ENCODE measurements around the gene MYOM3.

Gene MYOM3

DNA sequence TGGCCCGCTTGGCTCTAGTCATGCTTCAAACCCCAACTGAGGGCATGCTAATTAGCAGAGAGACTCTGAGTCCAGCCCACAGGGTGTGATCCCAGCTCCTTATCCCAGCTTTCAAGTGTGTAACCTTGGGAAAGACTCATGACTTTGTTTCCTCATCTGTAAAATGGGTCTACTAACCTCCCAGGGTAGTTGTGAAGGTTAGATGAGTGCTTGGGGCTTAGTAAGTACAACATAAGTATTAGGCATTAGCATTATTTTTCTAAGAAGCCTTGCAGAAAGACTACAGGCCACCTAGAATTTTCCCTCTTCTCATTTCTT, 2.8 kb downstream of the MYOM3 start:
- Histone ChIP-seq H3K27me3 (ENCODE audit: control insufficient read depth, low read length) (peaks cover 20% of the 10 kb centered on the region), H3K79me2 (ENCODE audit: control insufficient read depth, low read length) (no peaks in the 10 kb centered on the region), H3K36me3 (ENCODE audit: control insufficient read depth, low read length) (no peaks in the 10 kb centered on the region), H3K4me1 (ENCODE audit: control insufficient read depth, low read length) (no peaks in the 10 kb centered on the region), H3K9me3 (ENCODE audit: control insufficient read depth, insufficient read depth, low read length) (no peaks in the 10 kb centered on the region), H3K27ac (ENCODE audit: low read depth, low read length) (no peak overlapping the region), H3K4me2 (ENCODE audit: low read length) (no peak overlapping the region), H3K9me2 (replicated peaks; ENCODE audit: control insufficient read depth, low read length) (no peaks in the 10 kb centered on the region), H4K20me1 (ENCODE audit: control insufficient read depth, insufficient read depth, low read depth, low read length) (no peaks in the 10 kb centered on the region), H3K4me3 (ENCODE audit: low read length) (no peak overlapping the region), H3F3A (ENCODE audit: control insufficient read depth, insufficient read depth) (no peaks in the 10 kb centered on the region)
- TF ChIP-seq, protein P1, sequence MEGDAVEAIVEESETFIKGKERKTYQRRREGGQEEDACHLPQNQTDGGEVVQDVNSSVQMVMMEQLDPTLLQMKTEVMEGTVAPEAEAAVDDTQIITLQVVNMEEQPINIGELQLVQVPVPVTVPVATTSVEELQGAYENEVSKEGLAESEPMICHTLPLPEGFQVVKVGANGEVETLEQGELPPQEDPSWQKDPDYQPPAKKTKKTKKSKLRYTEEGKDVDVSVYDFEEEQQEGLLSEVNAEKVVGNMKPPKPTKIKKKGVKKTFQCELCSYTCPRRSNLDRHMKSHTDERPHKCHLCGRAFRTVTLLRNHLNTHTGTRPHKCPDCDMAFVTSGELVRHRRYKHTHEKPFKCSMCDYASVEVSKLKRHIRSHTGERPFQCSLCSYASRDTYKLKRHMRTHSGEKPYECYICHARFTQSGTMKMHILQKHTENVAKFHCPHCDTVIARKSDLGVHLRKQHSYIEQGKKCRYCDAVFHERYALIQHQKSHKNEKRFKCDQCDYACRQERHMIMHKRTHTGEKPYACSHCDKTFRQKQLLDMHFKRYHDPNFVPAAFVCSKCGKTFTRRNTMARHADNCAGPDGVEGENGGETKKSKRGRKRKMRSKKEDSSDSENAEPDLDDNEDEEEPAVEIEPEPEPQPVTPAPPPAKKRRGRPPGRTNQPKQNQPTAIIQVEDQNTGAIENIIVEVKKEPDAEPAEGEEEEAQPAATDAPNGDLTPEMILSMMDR (IDR thresholded peaks at IDR 0.05; ENCODE audit: low read depth, low read length, poor library complexity, severe bottlenecking) = no peak
- no peak for TF ChIP-seq EZH2phosphoT487 (IDR thresholded peaks at IDR 0.05; ENCODE audit: borderline replicate concordance, low read length)

DNA sequence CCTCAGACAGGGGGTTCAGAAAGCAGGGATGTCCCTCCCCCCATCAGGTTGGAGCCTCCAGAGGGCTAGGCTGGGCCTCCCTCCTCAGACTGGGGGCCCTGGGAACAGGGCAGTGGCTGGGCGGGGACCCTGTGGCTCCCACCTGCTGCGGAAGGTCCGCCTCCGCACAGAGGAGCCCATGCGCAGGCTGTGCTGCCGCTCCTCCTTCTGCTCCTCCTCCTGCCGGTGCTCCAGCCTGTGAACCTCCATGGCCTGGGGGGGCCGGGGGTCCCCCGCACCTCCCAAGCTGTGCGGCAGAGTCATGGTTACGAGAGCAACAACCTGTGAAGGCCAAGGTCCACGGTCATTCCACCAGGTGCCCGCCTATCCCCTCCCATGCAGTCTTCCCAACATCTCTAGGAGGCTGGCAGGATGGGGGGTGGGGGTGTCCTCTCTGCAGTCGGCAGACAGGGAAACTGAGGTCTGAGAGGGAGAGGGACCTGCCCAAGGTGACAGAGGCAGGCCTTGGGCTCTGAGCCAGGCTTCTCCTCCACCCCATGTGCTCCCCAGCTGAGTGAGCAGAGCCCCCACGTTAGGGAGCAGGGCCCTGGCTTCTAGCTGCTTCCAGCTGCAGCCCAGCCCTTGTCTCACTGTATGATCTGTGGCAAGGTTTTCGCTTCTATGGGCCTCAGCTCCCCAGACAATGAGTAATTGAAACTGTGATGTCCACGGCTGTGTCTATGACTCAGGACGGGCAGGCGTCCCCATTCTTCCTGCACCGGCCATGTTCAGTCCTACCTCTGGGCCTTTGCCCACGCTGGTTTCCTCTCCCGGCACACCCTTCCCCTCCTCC, 3.4 kb downstream of the MYOM3 start:
- TF ChIP-seq EZH2phosphoT487 (IDR thresholded peaks at IDR 0.05; ENCODE audit: borderline replicate concordance, low read length) = no peak
- TF ChIP-seq, protein P1 (IDR thresholded peaks at IDR 0.05; ENCODE audit: low read depth, low read length, poor library complexity, severe bottlenecking) = no peak
- Histone ChIP-seq H3K9me2 (replicated peaks; ENCODE audit: control insufficient read depth, low read length) (no peaks in the 10 kb centered on the region), H3K79me2 (ENCODE audit: control insufficient read depth, low read length) (no peaks in the 10 kb centered on the region), H3K4me1 (ENCODE audit: control insufficient read depth, low read length) (no peaks in the 10 kb centered on the region), H3K9me3 (ENCODE audit: control insufficient read depth, insufficient read depth, low read length) (no peaks in the 10 kb centered on the region), H3K36me3 (ENCODE audit: control insufficient read depth, low read length) (no peaks in the 10 kb centered on the region), H3K4me3 (ENCODE audit: low read length) (no peak overlapping the region), H3K27ac (ENCODE audit: low read depth, low read length) (no peak overlapping the region), H3K4me2 (ENCODE audit: low read length) (no peak overlapping the region), H3F3A (ENCODE audit: control insufficient read depth, insufficient read depth) (no peaks in the 10 kb centered on the region), H4K20me1 (ENCODE audit: control insufficient read depth, insufficient read depth, low read depth, low read length) (no peaks in the 10 kb centered on the region), H3K27me3 (ENCODE audit: control insufficient read depth, low read length) (peaks cover 14% of the 10 kb centered on the region)

DNA sequence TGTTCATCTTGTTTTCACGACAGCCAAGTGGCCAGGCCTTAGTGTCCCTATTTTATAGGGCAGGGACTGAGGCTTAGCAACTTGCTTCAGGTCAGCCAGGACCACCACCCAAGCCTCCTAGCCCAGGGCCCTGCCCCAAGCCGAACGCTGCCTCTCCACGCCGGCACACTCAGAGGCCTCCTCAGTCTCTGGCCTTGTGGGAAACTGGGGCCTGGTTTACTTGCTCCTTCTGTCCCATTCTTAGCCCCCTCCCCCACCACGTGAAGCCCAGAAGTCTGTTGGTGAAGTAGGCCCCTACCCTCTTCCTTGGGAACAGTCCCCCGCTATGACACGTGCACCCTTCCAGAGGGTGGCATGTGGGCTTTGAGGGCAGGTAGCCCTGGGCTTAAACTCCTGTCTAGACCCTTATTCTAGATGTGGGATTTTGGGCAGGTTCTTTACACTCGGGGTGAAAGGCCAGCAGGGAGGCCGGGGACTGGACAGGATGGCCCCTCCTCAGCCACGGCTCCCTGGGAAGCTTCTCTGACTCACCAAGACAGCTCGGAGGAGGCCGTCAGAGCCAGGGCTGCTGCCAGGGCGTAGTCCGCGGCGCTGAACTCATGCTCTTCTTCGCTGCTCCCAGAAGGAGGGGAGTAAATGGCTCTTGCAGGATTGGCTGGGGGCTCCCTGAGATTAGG, 4.3 kb downstream of the MYOM3 start:
- H3K4me2 ChIP-seq (ENCODE audit: low read length) = no peak overlapping the region
- no peaks in the 10 kb centered on the region for H3F3A ChIP-seq (ENCODE audit: control insufficient read depth, insufficient read depth)
- no peak overlapping the region for H3K27ac ChIP-seq (ENCODE audit: low read depth, low read length)
- peaks cover 9% of the 10 kb centered on the region for H3K27me3 ChIP-seq (ENCODE audit: control insufficient read depth, low read length)
- H3K4me1 ChIP-seq (ENCODE audit: control insufficient read depth, low read length) = no peaks in the 10 kb centered on the region
- no peaks in the 10 kb centered on the region for H3K36me3 ChIP-seq (ENCODE audit: control insufficient read depth, low read length)
- TF ChIP-seq EZH2phosphoT487 (IDR thresholded peaks at IDR 0.05; ENCODE audit: borderline replicate concordance, low read length) = no peak
- TF ChIP-seq, protein P1 (IDR thresholded peaks at IDR 0.05; ENCODE audit: low read depth, low read length, poor library complexity, severe bottlenecking) = no peak
- H4K20me1 ChIP-seq (ENCODE audit: control insufficient read depth, insufficient read depth, low read depth, low read length) = no peaks in the 10 kb centered on the region
- H3K9me2 ChIP-seq (replicated peaks; ENCODE audit: control insufficient read depth, low read length) = no peaks in the 10 kb centered on the region
- no peak overlapping the region for H3K4me3 ChIP-seq (ENCODE audit: low read length)
- no peaks in the 10 kb centered on the region for H3K9me3 ChIP-seq (ENCODE audit: control insufficient read depth, insufficient read depth, low read length)
- H3K79me2 ChIP-seq (ENCODE audit: control insufficient read depth, low read length) = no peaks in the 10 kb centered on the region

All from DOHH2 (cell line).